CD4-positive, CD25-positive, alpha-beta regulatory T cell (primary cell): Measurements from ENCODE around the gene LGMN. TPM values are rescaled to one million over a fixed set of nuclear protein-coding genes. Genes with fewer than 3 reads are reported as not detected.

Experiments used
- ATAC-seq, 2 donors: fragments of 150-1000 bp; cut with Tn5 transposase; one replicate each; pipeline ENCODE4 v1.10.0; 2021; ENCODE audit warnings: low read depth in 2 of 2, moderate number of reproducible peaks in 2 of 2, moderate library complexity in 1 of 2
- DNase-seq, 3 donors: peaks; one replicate each; pipeline versions ENCODE4 v3.0.0 to v3.0.0-alpha.2; 2012 to 2022; ENCODE audit warnings: mixed read lengths in 1 of 3
- H3K27ac ChIP-seq: one replicate; pipeline ENCODE4 v1.7.0; 2013; ENCODE audit warnings: mild to moderate bottlenecking, low read length; ENCODE audit not compliant: insufficient read depth, poor library complexity, severe bottlenecking
- H3K27me3 ChIP-seq: one replicate; pipeline ENCODE4 v1.7.0; 2013; ENCODE audit warnings: low read length; ENCODE audit not compliant: control insufficient read depth, insufficient read depth
- H3K36me3 ChIP-seq: one replicate; pipeline ENCODE4 v1.7.0; 2013; ENCODE audit warnings: mild to moderate bottlenecking, low read length, moderate library complexity; ENCODE audit not compliant: control insufficient read depth, insufficient read depth
- H3K4me1 ChIP-seq: 2 replicates; pipeline ENCODE4 v1.7.0; 2013; ENCODE audit warnings: mild to moderate bottlenecking, low read length; ENCODE audit not compliant: insufficient read depth, control insufficient read depth, poor library complexity, severe bottlenecking
- H3K4me3 ChIP-seq: one replicate; pipeline ENCODE4 v1.7.0; 2013; ENCODE audit warnings: low read depth, mild to moderate bottlenecking, low read length, moderate library complexity
- H3K9me3 ChIP-seq, 2 experiments: 1 replicate in 1 of 2; 2 replicates in 1 of 2; pipeline ENCODE4 v1.7.0; 2013; ENCODE audit warnings: low read length in 2 of 2, mild to moderate bottlenecking in 1 of 2, moderate library complexity in 1 of 2; ENCODE audit not compliant: control insufficient read depth in 2 of 2
- H3K27ac Mint-ChIP-seq, 3 donors: one replicate each; pipeline ENCODE4 v1.8.0; 2020 to 2022; ENCODE audit warnings: mild to moderate bottlenecking in 3 of 3, mixed read lengths in 3 of 3, moderate library complexity in 2 of 3
- H3K27me3 Mint-ChIP-seq: one replicate; pipeline ENCODE4 v1.8.0; 2022; ENCODE audit warnings: mild to moderate bottlenecking, mixed read lengths
- H3K36me3 Mint-ChIP-seq: one replicate; pipeline ENCODE4 v1.8.0; 2020; ENCODE audit warnings: mixed read lengths
- H3K4me1 Mint-ChIP-seq, 4 donors: one replicate each; pipeline ENCODE4 v1.8.0; 2020 to 2022; ENCODE audit warnings: mixed read lengths in 4 of 4, mild to moderate bottlenecking in 1 of 4
- H3K4me3 Mint-ChIP-seq, 4 donors: one replicate each; pipeline ENCODE4 v1.8.0; 2020 to 2022; ENCODE audit warnings: mild to moderate bottlenecking in 4 of 4, mixed read lengths in 4 of 4, moderate library complexity in 3 of 4
- H3K9me3 Mint-ChIP-seq, 7 donors: one replicate each; pipeline ENCODE4 v1.8.0; 2020 to 2022; ENCODE audit warnings: mixed read lengths in 7 of 7, mild to moderate bottlenecking in 3 of 7, moderate library complexity in 2 of 7
- polyA plus RNA-seq, 4 donors: library from polyadenylated mRNA; unstranded; fragments of 300-500 nt; fragmentation: Illumina TruSeq; gene quantifications; one replicate each; pipeline ENCODE4 v1.2.3, GENCODE V29; 2021
- total RNA-seq: library from RNA; stranded (reverse); gene quantifications from one replicate; pipeline ENCODE4 v1.2.3, GENCODE V29; 2022

The LGMN gene
- total and polyA plus RNA-seq, 5 donors from 2014 or later: 10.9 to 34.4 (median 18.5) TPM

DNA sequence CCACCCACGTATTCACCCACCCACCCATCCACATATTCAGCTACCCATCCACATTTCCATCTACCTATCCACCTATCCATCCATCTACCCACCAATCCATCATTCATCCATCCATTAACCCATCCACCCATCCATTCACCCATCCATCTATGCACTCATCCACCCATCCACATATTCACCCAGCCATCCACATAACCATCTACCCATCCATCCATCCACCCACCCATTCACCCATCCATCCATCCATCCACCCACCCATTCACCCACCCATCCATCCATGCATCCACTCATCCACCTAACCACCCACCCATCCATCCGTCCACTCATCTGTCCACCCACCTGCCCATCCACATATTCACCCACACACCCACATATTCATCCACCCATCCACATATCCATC lies 70.5 kb downstream of the LGMN start:
- Histone ChIP-seq H3K9me3 (no peaks in the 10 kb centered on the region), H3K27me3 (no peaks in the 10 kb centered on the region), H3K4me1 (peaks cover 33% of the 10 kb centered on the region), H3K27ac (no peak overlapping the region), H3K4me3 (no peak overlapping the region), H3K36me3 (peaks cover 88% of the 10 kb centered on the region)
- H3K27ac Mint-ChIP-seq: peak overlapping the region in 1 of 3 donors; percentile 15
- peaks cover 59% of the 10 kb centered on the region for H3K36me3 Mint-ChIP-seq
- DNase-seq (no peak), ATAC-seq (no peak)
- H3K4me3 Mint-ChIP-seq: no peak overlapping the region
- no peaks in the 10 kb centered on the region for H3K27me3 Mint-ChIP-seq
- H3K9me3 Mint-ChIP-seq: peaks cover 0 to 1% (median 0%) of the 10 kb centered on the region in 7 donors
- peaks cover 5 to 61% (median 38%) of the 10 kb centered on the region in 4 donors for H3K4me1 Mint-ChIP-seq

DNA sequence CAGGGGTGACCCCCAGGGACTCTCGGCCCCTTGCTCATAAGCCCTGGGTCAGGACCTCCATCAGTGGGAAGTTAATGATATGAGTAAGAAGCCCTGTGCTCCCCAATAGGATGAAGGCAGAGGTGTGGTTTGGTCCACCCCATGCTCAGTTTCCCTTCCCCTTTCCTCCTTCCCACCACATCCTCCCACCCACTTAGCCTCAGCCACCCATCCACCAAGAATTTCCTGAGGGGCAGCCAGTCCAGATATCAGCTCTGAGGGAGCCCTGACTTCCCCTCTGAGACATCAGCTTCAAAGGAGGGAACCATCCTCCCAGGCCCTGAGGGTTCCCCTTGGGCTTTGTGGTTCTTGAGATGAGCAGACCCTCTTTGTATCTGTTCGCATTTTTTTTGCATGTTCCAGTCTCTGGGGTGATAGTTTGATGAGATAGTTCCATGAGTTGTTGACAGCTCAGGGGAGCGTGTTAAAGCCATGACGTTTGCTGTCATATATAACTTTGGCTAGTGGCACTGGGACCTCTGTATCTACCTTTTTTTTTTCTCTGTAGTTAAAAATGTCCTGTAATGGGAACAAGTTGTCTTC lies 71.2 kb downstream of the LGMN start:
- H3K9me3 ChIP-seq: no peaks in the 10 kb centered on the region
- H3K9me3 Mint-ChIP-seq: peaks cover 0 to 1% (median 0%) of the 10 kb centered on the region in 7 donors
- H3K27ac ChIP-seq: peak overlapping the region; percentile 45
- no peaks in the 10 kb centered on the region for H3K27me3 Mint-ChIP-seq
- peaks cover 63% of the 10 kb centered on the region for H3K36me3 Mint-ChIP-seq
- H3K4me1 ChIP-seq: peaks cover 33% of the 10 kb centered on the region
- ATAC-seq: peak; percentile 44 to 47
- DNase-seq: no peak
- peaks cover 5 to 69% (median 46%) of the 10 kb centered on the region in 4 donors for H3K4me1 Mint-ChIP-seq
- H3K27ac Mint-ChIP-seq: peak overlapping the region; percentile 15 to 97 (median 85)
- peaks cover 88% of the 10 kb centered on the region for H3K36me3 ChIP-seq
- H3K4me3 Mint-ChIP-seq: peak overlapping the region in 1 of 4 donors; percentile 8
- no peaks in the 10 kb centered on the region for H3K27me3 ChIP-seq
- H3K4me3 ChIP-seq: no peak overlapping the region

- peaks cover 63% of the 10 kb centered on the region for H3K36me3 Mint-ChIP-seq
- peak overlapping the region in 2 of 4 donors; percentile 8 to 13 for H3K4me3 Mint-ChIP-seq
- ATAC-seq (no peak), DNase-seq (no peak)
- no peaks in the 10 kb centered on the region for H3K27me3 Mint-ChIP-seq
- Histone ChIP-seq H3K27me3 (no peaks in the 10 kb centered on the region), H3K4me1 (peaks cover 33% of the 10 kb centered on the region), H3K9me3 (no peaks in the 10 kb centered on the region), H3K4me3 (no peak overlapping the region), H3K27ac (peak overlapping the region; percentile 45), H3K36me3 (peaks cover 87% of the 10 kb centered on the region)
- H3K9me3 Mint-ChIP-seq: peaks cover 0 to 1% (median 0%) of the 10 kb centered on the region in 7 donors
- H3K4me1 Mint-ChIP-seq: peaks cover 5 to 74% (median 46%) of the 10 kb centered on the region in 4 donors
- H3K27ac Mint-ChIP-seq: peak overlapping the region; percentile 67 to 97 (median 88)
Measured at GRCh38 chr14:92676403-92677086, 71.9 kb downstream of the LGMN start.

GRCh38 chr14:92675976-92676375 lies 72.5 kb downstream of the LGMN start:
- peaks cover 87% of the 10 kb centered on the region for H3K36me3 ChIP-seq
- DNase-seq: no peak
- H3K4me1 ChIP-seq: peaks cover 32% of the 10 kb centered on the region
- H3K9me3 Mint-ChIP-seq: peaks cover 0 to under 1% (median 0%) of the 10 kb centered on the region in 7 donors
- peak overlapping the region; percentile 67 to 88 (median 85) for H3K27ac Mint-ChIP-seq
- no peaks in the 10 kb centered on the region for H3K9me3 ChIP-seq
- no peaks in the 10 kb centered on the region for H3K27me3 ChIP-seq
- no peaks in the 10 kb centered on the region for H3K27me3 Mint-ChIP-seq
- H3K4me3 Mint-ChIP-seq: peak overlapping the region in 2 of 4 donors; percentile 13 to 44
- H3K27ac ChIP-seq: no peak overlapping the region
- H3K36me3 Mint-ChIP-seq: peaks cover 61% of the 10 kb centered on the region
- ATAC-seq: no peak
- peaks cover 1 to 74% (median 45%) of the 10 kb centered on the region in 4 donors for H3K4me1 Mint-ChIP-seq
- no peak overlapping the region for H3K4me3 ChIP-seq

- Histone ChIP-seq H3K36me3 (peaks cover 88% of the 10 kb centered on the region), H3K27ac (no peak overlapping the region), H3K27me3 (no peaks in the 10 kb centered on the region), H3K9me3 (no peaks in the 10 kb centered on the region), H3K4me3 (no peak overlapping the region), H3K4me1 (peaks cover 29% of the 10 kb centered on the region)
- DNase-seq: no peak
- H3K36me3 Mint-ChIP-seq: peaks cover 60% of the 10 kb centered on the region
- peaks cover 0 to 75% (median 48%) of the 10 kb centered on the region in 4 donors for H3K4me1 Mint-ChIP-seq
- no peaks in the 10 kb centered on the region for H3K9me3 Mint-ChIP-seq
- H3K27ac Mint-ChIP-seq: peak overlapping the region in 2 of 3 donors; percentile 67 to 88
- no peaks in the 10 kb centered on the region for H3K27me3 Mint-ChIP-seq
- no peak for ATAC-seq
- peak overlapping the region in 1 of 4 donors; percentile 44 for H3K4me3 Mint-ChIP-seq
Measured at GRCh38 chr14:92675421-92675820, 73.0 kb downstream of the LGMN start.

- no peaks in the 10 kb centered on the region for H3K9me3 Mint-ChIP-seq
- Histone ChIP-seq H3K27me3 (no peaks in the 10 kb centered on the region), H3K4me1 (peaks cover 46% of the 10 kb centered on the region), H3K4me3 (no peak overlapping the region), H3K36me3 (peaks cover 89% of the 10 kb centered on the region), H3K9me3 (no peaks in the 10 kb centered on the region), H3K27ac (no peak overlapping the region)
- no peak overlapping the region for H3K4me3 Mint-ChIP-seq
- H3K27me3 Mint-ChIP-seq: no peaks in the 10 kb centered on the region
- peaks cover 8 to 88% (median 62%) of the 10 kb centered on the region in 4 donors for H3K4me1 Mint-ChIP-seq
- no peak for ATAC-seq
- DNase-seq: no peak
- peak overlapping the region; percentile 20 to 93 (median 74) for H3K27ac Mint-ChIP-seq
- peaks cover 61% of the 10 kb centered on the region for H3K36me3 Mint-ChIP-seq
Measured at GRCh38 chr14:92673601-92674150, 74.8 kb downstream of the LGMN start.

DNA sequence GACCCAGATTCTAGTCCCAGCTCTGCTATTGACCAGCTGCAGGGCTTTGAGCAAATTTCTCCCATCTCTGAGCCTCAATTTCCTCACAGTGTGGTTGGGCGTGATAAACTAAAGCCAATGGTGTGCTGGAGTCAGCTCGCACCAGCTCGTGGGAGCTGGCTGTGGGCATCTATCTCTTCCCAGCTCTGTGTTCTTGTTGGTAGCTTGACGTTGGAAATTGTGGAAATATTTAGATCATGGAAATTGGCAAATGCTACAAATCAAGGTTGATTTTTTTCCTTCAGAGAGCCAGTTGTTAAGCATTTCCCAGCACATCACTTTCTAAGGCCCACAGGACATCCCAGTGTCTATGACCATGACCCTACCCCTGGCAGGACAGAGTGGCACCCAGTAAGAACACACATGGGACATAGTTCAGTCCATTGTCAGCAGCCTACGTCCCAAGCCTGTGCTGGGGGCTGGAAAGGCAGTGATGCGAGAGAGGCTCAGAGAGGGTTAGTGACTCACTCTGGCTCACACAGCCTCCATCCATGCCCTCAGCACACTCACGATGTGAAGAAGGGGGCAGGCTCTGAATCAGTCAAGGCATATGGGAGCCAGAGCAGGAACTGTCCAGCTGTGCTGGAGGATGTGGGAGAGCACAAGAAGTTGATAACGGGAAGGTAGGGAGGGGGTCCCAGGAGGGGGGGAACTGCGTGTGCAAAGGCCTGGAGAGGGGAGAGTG lies 77.6 kb downstream of the LGMN start:
- Histone ChIP-seq H3K27me3 (no peaks in the 10 kb centered on the region), H3K4me3 (no peak overlapping the region), H3K4me1 (peaks cover 59% of the 10 kb centered on the region), H3K9me3 (no peaks in the 10 kb centered on the region), H3K27ac (peak overlapping the region; percentile 1), H3K36me3 (peaks cover 88% of the 10 kb centered on the region)
- DNase-seq: no peak
- no peak for ATAC-seq
- Mint-ChIP-seq H3K4me3 (peak overlapping the region in 1 of 4 donors; percentile 50), H3K27me3 (no peaks in the 10 kb centered on the region), H3K27ac (peak overlapping the region; percentile 1 to 73 (median 26)), H3K36me3 (peaks cover 60% of the 10 kb centered on the region), H3K4me1 (peaks cover 17 to 94% (median 69%) of the 10 kb centered on the region in 4 donors), H3K9me3 (no peaks in the 10 kb centered on the region)
